ENCODE data around the gene KRT73. TPM values are rescaled to one million over a fixed set of nuclear protein-coding genes. Genes with fewer than 3 reads are reported as not detected.

Gene KRT73
- total and polyA plus RNA-seq, 2 experiments from 2014 or later, result not detected

GRCh38 chr12:52608161-52608560 lies 10.2 kb downstream of the KRT73 start:
- Histone ChIP-seq H3K4me2 (no peak overlapping the region), H4K20me1 (ENCODE audit: insufficient read depth, poor library complexity, severe bottlenecking) (no peaks in the 10 kb centered on the region), H3K27me3 (peaks cover 38% of the 10 kb centered on the region), H3K9me2 (replicated peaks; ENCODE audit: insufficient read depth) (no peaks in the 10 kb centered on the region), H3K4me1 (ENCODE audit: insufficient read depth) (no peaks in the 10 kb centered on the region), H3K27ac (no peak overlapping the region), H2AFZ (no peak overlapping the region), H3K9me3 (ENCODE audit: low read depth) (no peaks in the 10 kb centered on the region), H3K4me3 (no peak overlapping the region), H3K79me2 (no peaks in the 10 kb centered on the region), H3K36me3 (replicated peaks; ENCODE audit: insufficient read depth, low read depth) (no peaks in the 10 kb centered on the region)
- DNase-seq (ENCODE audit: low spot score), result no peak
- WGBS (ENCODE audit: low lambda C conversion rate, missing lambda C conversion rate), result 85% methylated on average over 6 of the region's 6 CpGs
- TF ChIP-seq EZH2 (IDR thresholded peaks at IDR 0.05; ENCODE audit: borderline replicate concordance) (no peak), EZH2phosphoT487 (IDR thresholded peaks at IDR 0.05; ENCODE audit: low read depth, severe bottlenecking, unreplicated experiment) (no peak), CTCF (IDR thresholded peaks at IDR 0.05; ENCODE audit: poor library complexity) (no peak)

- Histone ChIP-seq H3K4me2 (no peak overlapping the region), H2AFZ (no peak overlapping the region), H3K9me2 (replicated peaks; ENCODE audit: insufficient read depth) (no peaks in the 10 kb centered on the region), H3K36me3 (replicated peaks; ENCODE audit: insufficient read depth, low read depth) (no peaks in the 10 kb centered on the region), H3K27me3 (peaks cover 38% of the 10 kb centered on the region), H4K20me1 (ENCODE audit: insufficient read depth, poor library complexity, severe bottlenecking) (no peaks in the 10 kb centered on the region), H3K4me3 (no peak overlapping the region), H3K27ac (no peak overlapping the region), H3K79me2 (no peaks in the 10 kb centered on the region), H3K9me3 (ENCODE audit: low read depth) (no peaks in the 10 kb centered on the region), H3K4me1 (ENCODE audit: insufficient read depth) (no peaks in the 10 kb centered on the region)
- no peak for TF ChIP-seq CTCF (IDR thresholded peaks at IDR 0.05; ENCODE audit: poor library complexity)
- TF ChIP-seq EZH2phosphoT487 (IDR thresholded peaks at IDR 0.05; ENCODE audit: low read depth, severe bottlenecking, unreplicated experiment), result no peak
- TF ChIP-seq EZH2 (IDR thresholded peaks at IDR 0.05; ENCODE audit: borderline replicate concordance), result no peak
- WGBS (ENCODE audit: low lambda C conversion rate, missing lambda C conversion rate), result 50% methylated on average over 1 of the region's 1 CpG
- DNase-seq (ENCODE audit: low spot score), result no peak
Observed at GRCh38 chr12:52607314-52607713, 11.0 kb downstream of the KRT73 start.

- Histone ChIP-seq H3K27ac (no peak overlapping the region), H3K4me3 (no peak overlapping the region), H3K9me3 (ENCODE audit: low read depth) (no peaks in the 10 kb centered on the region), H3K36me3 (replicated peaks; ENCODE audit: insufficient read depth, low read depth) (no peaks in the 10 kb centered on the region), H3K79me2 (no peaks in the 10 kb centered on the region), H2AFZ (no peak overlapping the region), H4K20me1 (ENCODE audit: insufficient read depth, poor library complexity, severe bottlenecking) (no peaks in the 10 kb centered on the region), H3K27me3 (peaks cover 41% of the 10 kb centered on the region), H3K4me1 (ENCODE audit: insufficient read depth) (no peaks in the 10 kb centered on the region), H3K4me2 (no peak overlapping the region), H3K9me2 (replicated peaks; ENCODE audit: insufficient read depth) (no peaks in the 10 kb centered on the region)
- 82% methylated on average over 7 of the region's 7 CpGs for WGBS (ENCODE audit: low lambda C conversion rate, missing lambda C conversion rate)
- TF ChIP-seq EZH2 (IDR thresholded peaks at IDR 0.05; ENCODE audit: borderline replicate concordance) (no peak), EZH2phosphoT487 (IDR thresholded peaks at IDR 0.05; ENCODE audit: low read depth, severe bottlenecking, unreplicated experiment) (no peak), CTCF (IDR thresholded peaks at IDR 0.05; ENCODE audit: poor library complexity) (no peak)
- DNase-seq (ENCODE audit: low spot score), result no peak
Observed at GRCh38 chr12:52606581-52607218, 11.7 kb downstream of the KRT73 start.
